Heart left ventricle (tissue), 13 donors: ENCODE measurements around the gene ATP1B3.

Source experiments
- CTCF ChIP-seq, 12 donors: fragments of 200-600 bp; sonication (generic) in 4 of 12; IDR thresholded peaks; one replicate each; pipeline versions ENCODE4 v1.5.0 to v1.8.0; 2018 to 2022; ENCODE audit warnings: antibody characterized with exemption in 12 of 12, mild to moderate bottlenecking in 5 of 12
- POLR2A ChIP-seq, 2 donors: fragments of 450-650 bp; IDR thresholded peaks; one replicate each; pipeline ENCODE4 v1.6.1; 2017; ENCODE audit warnings: antibody characterized with exemption in 2 of 2, mild to moderate bottlenecking in 2 of 2, moderate library complexity in 2 of 2
- donor health status: ischemic (EF 13 %, LVEDD 7.1; RV severe dilation, severe dysfunction).
- donor health status: DM: no; HTN: yes; CAD: no.
- donor health status: DM: no; HTN: no; CAD: no.
- donor health status: ischemic (EF 25% LVEDD 6.9; RV normal size, moderate dysfunction).
- donor health status: ischemic (EF 25% LVEDD 5.7; RV mildly dilated, moderate dysfunction).
- donor health status: ischemic (EF 35%, LVEDD 5.7; RV mildly dilated, moderate dysfunction).
- donor health status: nonischemic (EF 11% LVEDD 7.7; RV severe dilation, severe dysfunction).
- donor health status: DM: yes; HTN: yes; CAD: no.
- donor health status: PGD.
- donor health status: ischemic (EF 29% LVEDD 5.4; RV normal size, mild dysfunction).
- donor health status: nonischemic (EF 23%, LVEDD 6.1; RV moderate dilation, normal function).

GRCh38 chr3:141914311-141914710 lies 37.9 kb downstream of the ATP1B3 start:
- TF ChIP-seq CTCF (IDR thresholded peaks at IDR 0.05) (no peak), POLR2A (IDR thresholded peaks at IDR 0.05) (no peak)
